Measurements from ENCODE around the gene SLC22A7. TPM values are rescaled to one million over a fixed set of nuclear protein-coding genes. Genes with fewer than 3 reads are reported as not detected.

SLC22A7 gene, protein sequence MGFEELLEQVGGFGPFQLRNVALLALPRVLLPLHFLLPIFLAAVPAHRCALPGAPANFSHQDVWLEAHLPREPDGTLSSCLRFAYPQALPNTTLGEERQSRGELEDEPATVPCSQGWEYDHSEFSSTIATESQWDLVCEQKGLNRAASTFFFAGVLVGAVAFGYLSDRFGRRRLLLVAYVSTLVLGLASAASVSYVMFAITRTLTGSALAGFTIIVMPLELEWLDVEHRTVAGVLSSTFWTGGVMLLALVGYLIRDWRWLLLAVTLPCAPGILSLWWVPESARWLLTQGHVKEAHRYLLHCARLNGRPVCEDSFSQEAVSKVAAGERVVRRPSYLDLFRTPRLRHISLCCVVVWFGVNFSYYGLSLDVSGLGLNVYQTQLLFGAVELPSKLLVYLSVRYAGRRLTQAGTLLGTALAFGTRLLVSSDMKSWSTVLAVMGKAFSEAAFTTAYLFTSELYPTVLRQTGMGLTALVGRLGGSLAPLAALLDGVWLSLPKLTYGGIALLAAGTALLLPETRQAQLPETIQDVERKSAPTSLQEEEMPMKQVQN
- total RNA-seq, result not detected

DNA sequence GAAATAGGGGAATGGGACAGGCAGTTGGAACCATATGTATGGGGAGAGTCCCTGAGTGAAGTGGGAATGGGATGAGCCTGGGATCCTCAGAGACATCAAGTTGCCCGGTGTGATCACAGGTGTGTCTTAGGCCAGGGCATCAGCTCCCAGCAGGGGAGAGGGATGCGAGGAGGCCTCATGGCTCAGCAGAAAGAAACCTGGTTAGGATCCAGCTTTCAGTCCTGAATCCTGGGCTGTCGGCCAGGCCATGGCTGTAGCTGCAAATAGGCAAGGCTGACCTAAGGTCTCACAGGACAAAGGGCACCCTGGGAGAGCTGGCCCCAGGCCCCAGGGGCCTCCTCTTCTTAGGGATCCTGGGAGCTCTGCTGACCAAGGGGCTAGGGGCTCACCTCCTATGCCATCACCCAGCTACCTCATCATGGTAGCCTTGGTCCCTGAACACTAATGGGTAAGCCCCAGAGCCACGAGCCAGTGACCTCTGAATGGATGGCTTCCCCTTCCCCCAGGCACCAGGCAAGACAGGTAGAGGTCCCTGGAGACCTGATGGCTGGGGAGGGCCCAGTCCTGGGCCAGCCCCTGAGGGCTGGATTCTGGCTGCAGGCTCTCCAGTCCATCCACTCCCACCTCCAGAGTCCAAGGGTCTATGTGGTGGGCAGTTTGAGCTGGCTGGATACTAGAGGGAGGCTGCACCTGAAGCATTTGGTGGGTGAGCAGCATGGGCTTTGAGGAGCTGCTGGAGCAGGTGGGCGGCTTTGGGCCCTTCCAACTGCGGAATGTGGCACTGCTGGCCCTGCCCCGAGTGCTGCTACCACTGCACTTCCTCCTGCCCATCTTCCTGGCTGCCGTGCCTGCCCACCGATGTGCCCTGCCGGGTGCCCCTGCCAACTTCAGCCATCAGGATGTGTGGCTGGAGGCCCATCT, at the start of gene SLC22A7:
SLC22A7 (plus strand) TSS at position 617 of the 921 bp plus-strand sequence; CDS start at position 716, 99 bp downstream.
- DNase-seq (ENCODE audit: low spot score), result no peak
- ATAC-seq, result peak in 1 of 2 donors; percentile 15

DNA sequence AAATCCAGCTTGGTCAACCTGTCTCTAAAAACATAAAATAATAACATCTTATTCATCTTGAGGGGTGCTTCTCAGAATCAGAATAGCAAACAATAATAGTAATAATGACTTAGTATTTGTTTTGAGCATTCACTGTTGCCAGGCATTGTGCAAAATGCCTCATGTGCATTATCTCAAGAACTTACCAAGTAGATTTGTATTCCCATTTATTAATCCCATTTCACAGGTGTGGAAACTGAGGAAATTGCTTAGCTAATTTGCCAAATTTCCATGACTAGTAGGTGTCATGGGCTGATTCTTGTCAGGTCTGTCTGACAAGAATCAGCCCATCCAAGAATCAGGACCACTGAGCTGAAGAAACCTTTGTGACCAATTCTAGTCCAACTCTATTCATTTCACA, 49.3 kb upstream of the SLC22A7 start:
- H3K9me3 Mint-ChIP-seq, result no peaks in the 10 kb centered on the region

More for the DNA sequence above, at the start of gene SLC22A7:
- Mint-ChIP-seq H3K4me1 (ENCODE audit: low read depth in 2 of 2) (no peaks in the 10 kb centered on the region), H3K4me3 (no peak within 1 kb of the TSS), H3K27me3 (peaks cover 8% of the 10 kb centered on the region in 2 donors), H3K36me3 (no peaks in the 10 kb centered on the region), H3K9me3 (no peaks in the 10 kb centered on the region), H3K27ac (no peak within 1 kb of the TSS)

DNA sequence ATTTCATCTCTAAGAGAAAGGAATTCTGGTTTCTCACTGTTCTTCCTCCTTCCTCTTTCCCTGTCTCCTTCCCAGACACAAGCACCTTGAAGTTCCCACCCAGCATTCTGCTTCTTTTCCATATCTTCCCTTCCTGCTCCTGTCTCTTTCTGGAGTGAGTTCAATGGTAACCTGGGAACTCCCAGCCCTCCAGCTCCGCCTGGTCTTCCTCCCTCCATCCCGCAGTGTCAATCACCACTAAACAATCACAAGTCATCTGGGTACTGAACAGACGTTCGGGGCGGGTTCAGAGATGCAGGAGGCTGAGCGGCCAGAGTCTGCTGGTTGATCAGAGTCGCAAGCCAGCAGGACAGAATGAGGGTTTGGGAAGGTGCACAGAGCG, 47.1 kb upstream of the SLC22A7 start:
- Mint-ChIP-seq H3K27ac (no peak overlapping the region), H3K9me3 (no peaks in the 10 kb centered on the region), H3K4me1 (ENCODE audit: low read depth in 2 of 2) (peaks cover 21 to 26% of the 10 kb centered on the region in 2 donors), H3K36me3 (no peaks in the 10 kb centered on the region), H3K4me3 (no peak overlapping the region), H3K27me3 (peaks cover 30 to 31% of the 10 kb centered on the region in 2 donors)
- DNase-seq (ENCODE audit: low spot score) (no peak), ATAC-seq (no peak)

More for the DNA sequence above, 49.3 kb upstream of the SLC22A7 start:
- DNase-seq (ENCODE audit: low spot score) (no peak), ATAC-seq (no peak)
- Mint-ChIP-seq H3K4me1 (ENCODE audit: low read depth in 2 of 2) (peaks cover 21 to 26% of the 10 kb centered on the region in 2 donors), H3K36me3 (no peaks in the 10 kb centered on the region), H3K4me3 (no peak overlapping the region), H3K27me3 (peaks cover 28 to 31% of the 10 kb centered on the region in 2 donors), H3K27ac (no peak overlapping the region)

DNA sequence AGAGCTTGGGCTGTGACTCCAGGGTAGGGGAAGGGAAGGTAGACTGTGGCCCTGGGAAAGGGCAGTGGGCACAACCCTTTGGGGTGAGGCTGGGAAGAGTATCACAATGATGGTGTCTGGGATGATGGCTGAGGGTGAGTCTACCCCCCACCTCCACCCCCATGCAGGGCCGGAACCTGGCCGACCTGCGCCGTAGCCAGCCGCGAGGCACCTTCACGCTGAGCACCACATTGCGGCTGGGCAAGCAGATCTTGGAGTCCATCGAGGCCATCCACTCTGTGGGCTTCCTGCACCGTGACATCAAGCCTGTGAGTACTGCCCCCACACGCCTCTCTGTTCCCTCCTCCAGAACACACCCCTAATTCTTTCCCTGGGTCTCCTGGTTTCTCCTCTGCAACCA, 44.7 kb upstream of the SLC22A7 start:
- Mint-ChIP-seq H3K9me3 (no peaks in the 10 kb centered on the region), H3K36me3 (no peaks in the 10 kb centered on the region), H3K27ac (no peak overlapping the region), H3K4me1 (ENCODE audit: low read depth in 2 of 2) (peaks cover 10 to 11% of the 10 kb centered on the region in 2 donors), H3K27me3 (peaks cover 25 to 26% of the 10 kb centered on the region in 2 donors), H3K4me3 (no peak overlapping the region)
- DNase-seq (ENCODE audit: low spot score) (no peak), ATAC-seq (no peak)

DNA sequence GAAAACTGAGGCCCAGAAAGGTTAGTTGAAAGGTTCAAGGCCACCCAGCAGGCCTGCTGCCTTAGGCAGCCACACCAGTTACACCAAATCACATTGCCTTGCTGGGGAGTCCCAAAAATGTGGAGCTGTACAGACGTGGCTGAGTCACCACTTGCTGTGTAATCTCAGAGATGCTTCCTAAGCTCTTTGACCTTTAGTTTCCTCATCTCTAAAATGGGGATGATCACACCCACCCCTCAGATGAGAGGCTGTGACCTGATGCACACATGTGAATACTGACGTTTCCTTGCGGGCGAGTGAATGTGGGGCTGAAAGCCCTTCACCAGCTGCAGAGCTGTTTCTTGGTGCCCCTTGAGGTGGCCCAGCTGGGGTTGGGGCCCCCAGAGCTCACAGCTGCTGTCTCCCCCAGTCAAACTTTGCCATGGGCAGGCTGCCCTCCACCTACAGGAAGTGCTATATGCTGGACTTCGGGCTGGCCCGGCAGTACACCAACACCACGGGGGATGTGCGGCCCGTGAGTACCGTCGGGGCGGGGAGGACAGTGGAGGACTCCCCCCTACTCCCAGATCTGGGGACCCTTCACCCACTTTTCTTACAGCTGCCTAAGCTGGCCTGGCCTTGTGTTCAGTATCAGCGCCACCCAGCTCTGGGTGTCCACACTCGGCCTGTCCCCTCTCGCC, 43.8 kb upstream of the SLC22A7 start:
- H3K27me3 Mint-ChIP-seq, result peaks cover 25 to 26% of the 10 kb centered on the region in 2 donors
- peaks cover 10 to 11% of the 10 kb centered on the region in 2 donors for H3K4me1 Mint-ChIP-seq (ENCODE audit: low read depth in 2 of 2)
- no peaks in the 10 kb centered on the region for H3K9me3 Mint-ChIP-seq
- H3K4me3 Mint-ChIP-seq, result no peak overlapping the region
- no peak overlapping the region for H3K27ac Mint-ChIP-seq
- no peaks in the 10 kb centered on the region for H3K36me3 Mint-ChIP-seq
- DNase-seq (ENCODE audit: low spot score) (no peak), ATAC-seq (peak in 1 of 2 donors; percentile 73)

DNA sequence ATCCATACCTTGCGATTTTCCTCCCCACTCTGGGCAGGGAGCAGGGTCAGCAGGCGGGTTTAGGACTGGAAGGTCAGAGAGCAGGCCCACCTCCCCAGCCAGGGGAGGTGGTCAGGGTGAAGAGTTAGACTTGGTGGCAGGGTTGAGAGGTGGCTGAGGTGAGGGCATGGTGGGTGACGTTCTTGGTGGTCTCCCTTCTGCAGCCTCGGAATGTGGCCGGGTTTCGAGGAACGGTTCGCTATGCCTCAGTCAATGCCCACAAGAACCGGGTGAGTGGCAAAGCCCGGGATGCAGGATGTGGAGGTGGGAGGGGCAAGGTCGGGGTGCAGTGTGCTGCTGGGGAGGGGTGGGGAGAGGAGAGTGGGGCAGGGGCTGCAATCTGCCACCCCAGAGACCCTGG, 43.2 kb upstream of the SLC22A7 start:
- Mint-ChIP-seq H3K27ac (no peak overlapping the region), H3K27me3 (peaks cover 25 to 26% of the 10 kb centered on the region in 2 donors)
- no peak for ATAC-seq

DNA sequence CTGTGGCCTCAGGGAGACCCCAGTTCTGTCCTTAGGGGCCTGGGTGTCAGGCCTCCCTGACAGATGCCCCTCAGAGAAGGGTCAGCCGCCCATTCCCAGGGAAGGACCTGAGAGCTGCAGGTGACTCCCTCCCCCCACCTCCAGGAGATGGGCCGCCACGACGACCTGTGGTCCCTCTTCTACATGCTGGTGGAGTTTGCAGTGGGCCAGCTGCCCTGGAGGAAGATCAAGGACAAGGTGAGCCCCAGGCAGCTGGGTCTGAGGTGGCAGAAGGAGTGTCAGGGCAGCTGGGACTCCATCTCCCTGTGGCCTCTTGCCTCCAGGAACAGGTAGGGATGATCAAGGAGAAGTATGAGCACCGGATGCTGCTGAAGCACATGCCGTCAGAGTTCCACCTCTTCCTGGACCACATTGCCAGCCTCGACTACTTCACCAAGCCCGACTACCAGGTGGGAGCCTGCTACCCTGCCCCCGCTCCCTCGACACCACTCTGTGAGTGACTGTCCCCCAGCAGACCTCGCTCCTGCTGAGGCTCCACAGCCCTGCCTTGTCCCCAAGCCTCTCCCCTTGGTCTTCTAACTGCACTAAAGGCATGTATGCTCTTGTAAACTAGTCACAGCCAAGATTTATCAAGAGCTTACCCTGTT, 42.5 kb upstream of the SLC22A7 start:
- DNase-seq (ENCODE audit: low spot score) (no peak), ATAC-seq (no peak)
- Mint-ChIP-seq H3K4me1 (ENCODE audit: low read depth in 2 of 2) (peaks cover 10 to 11% of the 10 kb centered on the region in 2 donors), H3K27ac (no peak overlapping the region), H3K9me3 (no peaks in the 10 kb centered on the region), H3K4me3 (no peak overlapping the region), H3K27me3 (peaks cover 25 to 26% of the 10 kb centered on the region in 2 donors), H3K36me3 (no peaks in the 10 kb centered on the region)

More for the DNA sequence above, 43.2 kb upstream of the SLC22A7 start:
- Mint-ChIP-seq H3K4me3 (no peak overlapping the region), H3K36me3 (no peaks in the 10 kb centered on the region), H3K9me3 (no peaks in the 10 kb centered on the region), H3K4me1 (ENCODE audit: low read depth in 2 of 2) (peaks cover 10 to 11% of the 10 kb centered on the region in 2 donors)
- no peak for DNase-seq (ENCODE audit: low spot score)

DNA sequence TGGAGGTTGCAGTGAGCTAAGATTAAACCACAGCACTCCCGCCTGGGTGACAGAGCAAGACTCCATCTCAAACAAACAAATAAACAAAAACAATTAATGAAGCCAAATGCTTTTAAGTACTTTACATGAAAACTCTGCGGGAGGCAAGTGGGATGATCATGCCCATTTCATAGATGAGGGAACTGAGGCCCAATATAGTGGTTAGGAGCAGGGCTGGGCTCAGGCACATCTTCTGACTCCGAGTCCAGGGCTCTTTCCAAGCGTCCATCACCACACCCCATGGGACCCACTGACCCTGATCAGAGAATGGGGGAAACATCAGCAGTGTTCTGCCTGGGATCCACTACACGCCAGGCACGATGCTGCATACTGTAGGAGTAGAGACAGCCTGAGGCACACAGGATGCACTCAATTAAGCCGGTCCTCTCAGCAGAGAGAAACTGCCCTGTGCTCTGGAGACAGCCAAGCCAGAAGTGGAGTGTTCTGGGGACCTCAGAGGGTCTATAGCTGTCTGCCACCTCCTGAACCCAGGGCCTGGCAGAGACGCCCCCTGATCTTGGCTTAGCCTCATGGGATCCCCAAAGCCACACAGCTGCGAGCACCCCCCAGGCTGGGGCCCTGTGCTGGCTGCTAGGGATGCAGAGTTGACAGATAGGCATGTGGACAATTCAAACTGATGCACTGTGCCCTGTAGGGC, 41.2 kb upstream of the SLC22A7 start:
- Mint-ChIP-seq H3K4me1 (ENCODE audit: low read depth in 2 of 2) (peaks cover 0 to 2% of the 10 kb centered on the region in 2 donors), H3K27me3 (peaks cover 13 to 14% of the 10 kb centered on the region in 2 donors), H3K9me3 (no peaks in the 10 kb centered on the region), H3K27ac (no peak overlapping the region), H3K36me3 (no peaks in the 10 kb centered on the region), H3K4me3 (no peak overlapping the region)
- ATAC-seq (no peak), DNase-seq (ENCODE audit: low spot score) (no peak)

DNA sequence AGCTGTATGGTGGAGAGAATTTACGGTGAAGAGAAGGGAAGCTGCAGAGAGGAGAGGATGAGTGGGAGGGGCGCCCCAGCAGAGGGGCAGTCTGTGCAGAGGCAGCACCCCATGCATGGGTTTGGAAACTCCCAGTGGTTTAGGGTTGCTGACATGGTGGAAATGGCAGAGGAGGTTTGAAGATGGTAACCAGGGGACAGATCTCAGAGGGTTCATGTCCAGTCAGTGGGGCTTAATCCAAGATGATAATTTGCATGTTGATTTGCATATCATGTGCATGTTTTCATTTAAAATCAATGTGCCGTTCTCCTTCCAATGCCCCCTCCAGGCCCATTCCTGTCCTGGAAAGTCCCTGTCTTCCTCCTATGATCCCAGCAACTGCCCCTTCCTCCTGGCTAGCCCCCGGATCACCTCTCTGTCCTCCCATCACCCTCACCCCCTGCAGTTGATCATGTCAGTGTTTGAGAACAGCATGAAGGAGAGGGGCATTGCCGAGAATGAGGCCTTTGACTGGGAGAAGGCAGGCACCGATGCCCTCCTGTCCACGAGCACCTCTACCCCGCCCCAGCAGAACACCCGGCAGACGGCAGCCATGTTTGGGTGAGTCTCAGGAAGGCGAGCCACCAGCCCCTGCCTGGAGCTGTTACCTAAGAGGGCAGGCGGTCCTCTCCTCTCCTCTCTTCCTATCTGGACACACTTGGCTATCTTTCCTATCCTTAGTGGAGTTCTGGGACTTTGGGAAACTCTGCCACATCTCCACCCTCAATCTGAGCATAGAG, 40.5 kb upstream of the SLC22A7 start:
- no peaks in the 10 kb centered on the region for H3K9me3 Mint-ChIP-seq
- no peaks in the 10 kb centered on the region for H3K4me1 Mint-ChIP-seq (ENCODE audit: low read depth in 2 of 2)
- DNase-seq (ENCODE audit: low spot score) (no peak), ATAC-seq (no peak)
- H3K27ac Mint-ChIP-seq, result no peak overlapping the region
- no peak overlapping the region for H3K4me3 Mint-ChIP-seq
- peaks cover 7 to 10% of the 10 kb centered on the region in 2 donors for H3K27me3 Mint-ChIP-seq
- H3K36me3 Mint-ChIP-seq, result no peaks in the 10 kb centered on the region

DNA sequence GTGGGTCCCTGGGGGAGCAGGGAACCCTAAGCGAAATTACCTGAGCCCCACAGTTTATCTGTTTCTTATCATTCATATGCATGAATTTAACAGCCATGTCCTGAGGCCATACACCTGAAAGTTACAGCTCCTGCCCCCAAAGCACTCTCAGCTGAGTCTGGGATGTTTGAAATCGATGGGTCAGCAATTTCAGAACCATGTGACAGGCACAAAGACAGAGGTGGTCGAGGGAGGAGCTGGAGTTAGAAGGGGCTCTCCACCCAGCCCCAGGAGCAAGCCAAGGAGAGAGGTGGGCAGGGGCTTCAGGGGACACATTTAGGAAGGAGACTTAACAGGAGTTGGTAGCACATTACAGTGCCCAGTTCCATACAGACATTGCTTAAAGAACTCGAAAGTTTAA, 39.9 kb upstream of the SLC22A7 start:
- Mint-ChIP-seq H3K36me3 (no peaks in the 10 kb centered on the region), H3K27me3 (peaks cover 1 to 5% of the 10 kb centered on the region in 2 donors), H3K4me1 (ENCODE audit: low read depth in 2 of 2) (no peaks in the 10 kb centered on the region), H3K4me3 (no peak overlapping the region), H3K27ac (no peak overlapping the region), H3K9me3 (no peaks in the 10 kb centered on the region)
- no peak for DNase-seq (ENCODE audit: low spot score)
- ATAC-seq, result no peak

DNA sequence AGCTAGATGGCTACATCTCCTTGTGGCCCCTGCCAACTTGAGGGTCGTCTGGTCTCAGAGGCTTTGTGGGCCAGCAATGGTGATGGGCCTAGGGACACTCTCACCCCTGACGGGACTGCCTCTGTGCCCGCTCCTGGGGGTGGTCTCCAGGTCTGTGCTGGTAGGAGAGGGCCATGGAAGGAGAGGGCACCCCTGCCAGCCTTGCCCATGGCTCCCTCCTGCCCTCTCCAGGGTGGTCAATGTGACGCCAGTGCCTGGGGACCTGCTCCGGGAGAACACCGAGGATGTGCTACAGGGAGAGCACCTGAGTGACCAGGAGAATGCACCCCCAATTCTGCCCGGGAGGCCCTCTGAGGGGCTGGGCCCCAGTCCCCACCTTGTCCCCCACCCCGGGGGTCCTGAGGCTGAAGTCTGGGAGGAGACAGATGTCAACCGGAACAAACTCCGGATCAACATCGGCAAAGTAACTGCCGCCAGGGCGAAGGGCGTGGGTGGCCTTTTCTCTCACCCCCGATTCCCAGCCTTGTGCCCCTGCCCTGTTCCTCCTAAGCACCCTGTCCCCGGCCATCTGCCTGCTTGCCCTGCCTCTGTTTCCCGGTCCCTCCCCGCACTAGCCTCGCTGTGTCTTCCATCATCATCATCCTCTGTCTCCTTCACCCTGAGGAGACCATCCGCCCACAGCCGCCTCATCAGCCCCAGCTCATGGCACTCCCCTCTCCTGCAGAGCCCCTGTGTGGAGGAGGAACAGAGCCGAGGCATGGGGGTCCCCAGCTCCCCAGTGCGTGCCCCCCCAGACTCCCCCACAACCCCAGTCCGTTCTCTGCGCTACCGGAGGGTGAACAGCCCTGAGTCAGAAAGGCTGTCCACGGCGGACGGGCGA, 39.0 kb upstream of the SLC22A7 start:
- H3K4me1 Mint-ChIP-seq (ENCODE audit: low read depth in 2 of 2), result peaks cover 4 to 6% of the 10 kb centered on the region in 2 donors
- H3K27me3 Mint-ChIP-seq, result peaks cover 0 to 8% of the 10 kb centered on the region in 2 donors
- ATAC-seq (no peak), DNase-seq (ENCODE audit: low spot score) (no peak)
- no peaks in the 10 kb centered on the region for H3K36me3 Mint-ChIP-seq
- H3K27ac Mint-ChIP-seq, result no peak overlapping the region
- no peaks in the 10 kb centered on the region for H3K9me3 Mint-ChIP-seq
- no peak overlapping the region for H3K4me3 Mint-ChIP-seq

Measured in natural killer cell treated with Interleukin-12 subunit alpha and Interleukin-12 subunit beta and Interleukin-15 and Interleukin-18, amount 100 ng/mL, for 72 hours (primary cell).